Measurements from ENCODE around the gene EML6. TPM values are rescaled to one million over a fixed set of nuclear protein-coding genes. Genes with fewer than 3 reads are reported as not detected.

Gene EML6
- total RNA-seq, 1 donor from 2014 or later: 0.63 TPM

GRCh38 chr2:54941248-54941984, 218.0 kb downstream of the EML6 start:
- Histone ChIP-seq H3K27me3 (ENCODE audit: control insufficient read depth, insufficient read depth, low read length) (no peaks in the 10 kb centered on the region), H3K4me3 (ENCODE audit: low read depth, low read length) (no peak overlapping the region), H3K36me3 (ENCODE audit: control insufficient read depth, insufficient read depth, low read length) (no peaks in the 10 kb centered on the region)
- no peak for DNase-seq (ENCODE audit: low read depth)
- no peak for TF ChIP-seq CTCF (IDR thresholded peaks at IDR 0.05; ENCODE audit: insufficient read depth, low read length, poor library complexity, severe bottlenecking)

- no peak overlapping the region for H3K4me3 ChIP-seq (ENCODE audit: low read depth, low read length)
- no peak for TF ChIP-seq CTCF (IDR thresholded peaks at IDR 0.05; ENCODE audit: insufficient read depth, low read length, poor library complexity, severe bottlenecking)
- H3K36me3 ChIP-seq (ENCODE audit: control insufficient read depth, insufficient read depth, low read length): no peaks in the 10 kb centered on the region
- H3K27me3 ChIP-seq (ENCODE audit: control insufficient read depth, insufficient read depth, low read length): no peaks in the 10 kb centered on the region
- no peak for DNase-seq (ENCODE audit: low read depth)
Measured at GRCh38 chr2:54942373-54942772, 218.9 kb downstream of the EML6 start.

- Histone ChIP-seq H3K36me3 (ENCODE audit: control insufficient read depth, insufficient read depth, low read length) (no peaks in the 10 kb centered on the region), H3K27me3 (ENCODE audit: control insufficient read depth, insufficient read depth, low read length) (no peaks in the 10 kb centered on the region), H3K4me3 (ENCODE audit: low read depth, low read length) (no peak overlapping the region)
- no peak for DNase-seq (ENCODE audit: low read depth)
- TF ChIP-seq CTCF (IDR thresholded peaks at IDR 0.05; ENCODE audit: insufficient read depth, low read length, poor library complexity, severe bottlenecking): no peak
Measured at GRCh38 chr2:54944724-54945326, 221.4 kb downstream of the EML6 start.

- DNase-seq (ENCODE audit: low read depth): no peak
- no peak for TF ChIP-seq CTCF (IDR thresholded peaks at IDR 0.05; ENCODE audit: insufficient read depth, low read length, poor library complexity, severe bottlenecking)
- no peaks in the 10 kb centered on the region for H3K36me3 ChIP-seq (ENCODE audit: control insufficient read depth, insufficient read depth, low read length)
- H3K4me3 ChIP-seq (ENCODE audit: low read depth, low read length): no peak overlapping the region
- no peaks in the 10 kb centered on the region for H3K27me3 ChIP-seq (ENCODE audit: control insufficient read depth, insufficient read depth, low read length)
Measured at GRCh38 chr2:54945391-54946219, 222.1 kb downstream of the EML6 start.

- Histone ChIP-seq H3K4me3 (ENCODE audit: low read depth, low read length) (no peak overlapping the region), H3K27me3 (ENCODE audit: control insufficient read depth, insufficient read depth, low read length) (no peaks in the 10 kb centered on the region), H3K36me3 (ENCODE audit: control insufficient read depth, insufficient read depth, low read length) (no peaks in the 10 kb centered on the region)
- no peak for TF ChIP-seq CTCF (IDR thresholded peaks at IDR 0.05; ENCODE audit: insufficient read depth, low read length, poor library complexity, severe bottlenecking)
- no peak for DNase-seq (ENCODE audit: low read depth)
Measured at GRCh38 chr2:54946220-54946805, 222.9 kb downstream of the EML6 start.

All from kidney epithelial cell (primary cell).